T-helper 2 cell (primary cell): ENCODE measurements around the gene TMEM45A.
"Not testable (repeated sequence)": the region's sequence is repeated elsewhere in the genome, so short reads cannot be mapped to it uniquely, and the experiment has no call there.

Experiments used
- DNase-seq, 5 experiments: peaks; one replicate each; pipeline versions ENCODE4 v3.0.0 to v3.0.0-alpha.2; 2012 to 2022

Gene TMEM45A

DNA sequence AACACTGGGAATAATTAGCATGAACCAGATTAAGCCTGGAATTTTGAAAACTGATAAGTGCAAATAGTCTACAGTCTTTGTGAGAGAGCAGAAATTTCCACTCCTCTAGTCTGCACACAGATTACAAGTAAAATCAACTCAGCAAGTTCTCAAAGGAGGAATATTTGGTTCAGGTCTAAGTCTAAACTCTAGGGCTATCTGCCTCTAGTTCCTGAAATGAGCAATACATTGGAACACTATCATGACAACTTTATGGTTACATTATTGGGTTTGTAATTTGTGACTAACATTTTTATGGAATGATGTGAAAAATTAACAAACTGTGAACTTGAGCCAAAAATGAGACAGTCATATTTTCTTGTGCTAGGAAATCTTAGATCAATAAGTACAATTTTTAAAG is 86.2 kb downstream of the TMEM45A start:
- no peak for DNase-seq

DNA sequence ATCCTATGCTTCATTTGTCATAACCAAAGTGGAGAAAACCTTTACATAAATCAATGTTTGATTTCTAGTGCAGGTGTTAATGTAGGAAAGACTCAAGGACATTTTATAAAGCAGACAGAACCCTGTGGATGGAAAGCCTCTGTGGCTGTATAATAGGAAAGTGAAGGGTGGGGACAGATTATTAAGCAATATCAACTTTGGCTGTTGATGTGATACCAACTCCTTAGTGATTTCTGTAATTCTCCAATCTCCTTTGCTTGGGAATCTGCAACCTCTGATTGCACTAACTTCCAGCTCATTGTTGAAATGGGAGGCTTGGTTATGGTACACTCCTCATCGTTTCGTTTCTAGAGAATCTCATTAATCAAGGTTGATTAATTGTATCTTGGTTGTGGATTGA is 87.7 kb downstream of the TMEM45A start:
- no peak for DNase-seq

DNA sequence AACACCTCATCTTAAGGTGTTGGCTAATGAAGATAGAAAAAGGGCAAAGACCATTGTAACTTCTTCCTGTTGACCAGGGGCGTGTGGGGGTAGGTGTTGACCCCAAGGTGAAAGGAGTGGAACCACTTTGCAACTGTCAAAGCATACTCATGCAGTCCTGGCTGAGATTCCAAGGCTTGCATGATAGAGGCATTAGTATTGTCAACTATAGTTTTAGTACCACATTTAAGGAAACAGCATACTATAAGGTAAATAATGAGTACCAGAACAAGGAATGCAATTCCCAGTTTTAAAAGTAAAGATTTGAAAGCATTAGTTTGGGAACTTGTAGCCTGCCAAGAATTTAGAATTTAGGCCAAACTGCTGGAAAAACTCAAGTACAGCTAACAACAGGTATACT is 89.2 kb downstream of the TMEM45A start:
- no peak for DNase-seq

DNA sequence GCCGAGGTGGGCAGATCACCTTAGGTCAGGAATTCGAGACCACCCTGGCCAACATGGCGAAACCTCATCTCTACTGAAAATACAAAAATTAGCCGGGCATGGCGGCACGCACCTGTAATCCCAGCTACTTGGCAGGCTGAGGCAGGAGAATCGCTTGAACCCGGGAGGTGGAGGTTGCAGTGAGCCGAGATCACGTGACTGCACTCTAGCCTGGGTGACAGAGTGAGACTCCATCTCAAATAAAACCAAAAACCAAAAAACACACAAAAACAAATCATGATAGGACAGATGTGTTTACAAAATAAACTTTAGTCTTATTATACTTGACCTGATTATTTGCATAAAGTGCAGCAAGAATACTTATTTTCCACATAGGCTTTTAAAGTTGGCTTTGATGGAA is 89.7 kb downstream of the TMEM45A start:
- DNase-seq: not testable (repeated sequence)

DNA sequence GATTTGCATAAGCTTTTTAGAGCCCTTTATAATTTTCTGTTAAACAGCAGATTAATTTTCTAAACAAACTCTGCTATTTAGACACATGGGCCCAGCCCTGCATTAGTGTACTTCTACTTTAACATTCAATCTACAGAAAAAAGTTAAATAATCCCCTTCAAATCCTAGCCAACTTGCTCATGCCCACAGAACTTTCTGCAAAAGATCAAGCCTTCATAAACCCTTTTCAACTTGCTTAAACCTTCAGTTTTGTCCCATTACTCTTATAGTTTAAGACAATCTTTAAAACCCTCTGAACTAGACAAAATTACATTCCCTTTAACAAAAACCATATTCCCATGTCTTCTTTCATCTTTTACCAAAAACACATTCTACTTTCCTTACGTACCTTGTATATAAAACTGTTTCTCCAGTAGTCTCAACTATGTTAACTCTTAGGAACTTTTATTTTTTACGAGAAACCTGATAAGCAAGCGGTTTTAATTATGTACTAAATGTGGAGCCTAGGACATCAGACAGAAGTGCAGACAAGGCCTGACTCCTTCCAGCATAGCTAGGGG is 91.8 kb downstream of the TMEM45A start:
- no peak for DNase-seq

DNA sequence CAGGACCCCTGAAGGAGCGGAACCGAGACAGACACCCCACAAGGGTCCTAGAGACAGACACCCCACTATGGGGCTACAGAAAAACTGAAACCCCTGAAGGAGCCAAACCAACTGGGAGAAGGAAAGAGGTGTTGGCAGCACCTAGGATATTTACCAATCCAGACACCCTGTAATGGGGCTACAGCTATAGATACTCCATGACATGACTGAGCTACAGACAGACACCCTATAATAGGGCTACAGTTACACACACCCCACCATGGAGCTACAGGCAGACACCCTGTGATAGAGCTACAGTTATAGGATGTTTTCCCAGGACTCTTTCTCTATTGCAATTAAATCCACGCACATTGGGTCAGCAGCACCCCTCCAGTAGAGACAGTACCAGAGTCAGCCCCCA is 94.4 kb downstream of the TMEM45A start:
- DNase-seq: no peak

DNA sequence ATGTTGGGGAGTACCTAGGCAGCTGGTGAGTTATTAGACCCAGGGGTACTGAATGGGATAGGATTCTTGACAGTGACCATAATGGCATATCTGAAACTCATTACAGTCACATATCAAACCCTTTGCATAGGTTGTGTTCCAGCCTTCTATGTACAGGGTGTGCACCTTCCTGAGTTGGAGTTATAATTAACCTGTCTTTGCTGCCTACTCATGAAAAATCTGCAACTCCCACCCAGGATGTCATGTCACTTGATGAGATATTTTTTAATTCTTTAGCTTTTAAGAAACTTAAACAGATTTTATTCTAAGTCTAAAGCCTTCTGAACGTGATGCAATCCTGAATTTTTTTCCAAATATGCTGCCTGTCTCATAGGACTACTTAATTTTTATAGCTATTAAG is 95.8 kb downstream of the TMEM45A start:
- no peak for DNase-seq

DNA sequence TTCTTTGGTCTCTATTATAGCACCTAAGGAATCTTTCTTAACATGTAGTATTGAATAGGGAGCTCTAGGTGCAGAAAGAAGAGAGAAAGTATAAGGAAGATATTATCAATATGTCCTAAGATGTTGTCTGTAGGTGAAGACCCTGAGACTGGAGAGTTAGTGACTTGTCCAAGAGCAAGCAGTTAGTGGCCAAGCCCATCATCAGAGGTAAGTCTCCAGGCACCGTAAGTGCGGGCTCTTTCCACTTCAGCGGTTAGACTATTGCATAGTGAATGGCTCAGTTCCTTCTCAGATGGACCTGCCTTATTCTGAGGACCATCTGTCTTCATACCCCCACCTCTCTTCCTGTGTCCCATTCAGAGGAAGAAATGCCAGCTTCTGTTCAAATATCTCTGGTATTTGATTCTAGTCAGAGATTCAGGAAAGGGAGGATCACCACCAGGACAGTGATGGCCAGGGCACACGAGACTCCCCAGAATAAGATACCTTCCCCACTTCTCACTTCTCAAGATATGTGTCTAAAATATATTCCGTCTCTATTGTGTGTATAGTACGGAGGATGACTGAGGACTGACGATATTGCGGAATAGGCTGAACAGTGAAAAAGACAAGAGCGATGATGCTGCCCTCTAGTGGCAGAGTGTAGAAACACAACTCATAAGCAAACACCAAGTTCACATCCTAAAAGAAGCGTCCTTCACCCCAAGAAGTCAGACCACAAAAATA is 97.9 kb downstream of the TMEM45A start:
- peak in 4 of 5 experiments; percentile 24 to 73 (median 32) for DNase-seq

DNA sequence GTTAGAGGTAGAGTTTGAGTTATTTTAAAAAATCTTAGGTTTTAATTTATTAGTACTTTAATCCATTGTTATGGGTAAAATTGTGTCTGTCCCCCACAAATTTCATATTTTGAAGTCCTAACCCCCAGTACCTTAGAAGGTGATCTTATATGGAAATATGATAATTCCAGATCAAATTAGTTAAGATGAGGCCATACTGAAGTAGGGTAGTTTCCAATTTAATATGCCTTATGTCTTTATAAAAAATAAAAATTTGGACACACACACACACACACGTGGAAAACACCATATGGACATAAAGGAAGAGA is 98.4 kb downstream of the TMEM45A start:
- no peak for DNase-seq

DNA sequence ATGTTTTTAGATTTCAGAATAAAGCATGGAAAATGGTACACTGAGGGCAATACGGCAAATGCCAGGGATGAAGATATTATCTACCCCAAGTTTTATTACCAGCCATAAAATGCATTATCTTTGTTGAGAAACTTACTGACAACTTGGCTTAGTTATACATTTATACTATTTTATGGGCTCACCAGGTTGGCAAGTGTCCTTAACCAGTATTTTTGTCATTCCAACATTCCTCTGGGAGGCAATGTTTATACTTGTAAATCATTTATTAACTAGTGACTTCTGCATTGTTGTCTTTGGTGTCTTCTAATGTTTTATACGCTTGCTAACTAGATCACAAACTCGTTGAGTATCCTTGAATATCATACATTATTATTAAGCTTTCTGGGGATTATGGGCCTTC is 99.0 kb downstream of the TMEM45A start:
- no peak for DNase-seq

DNA sequence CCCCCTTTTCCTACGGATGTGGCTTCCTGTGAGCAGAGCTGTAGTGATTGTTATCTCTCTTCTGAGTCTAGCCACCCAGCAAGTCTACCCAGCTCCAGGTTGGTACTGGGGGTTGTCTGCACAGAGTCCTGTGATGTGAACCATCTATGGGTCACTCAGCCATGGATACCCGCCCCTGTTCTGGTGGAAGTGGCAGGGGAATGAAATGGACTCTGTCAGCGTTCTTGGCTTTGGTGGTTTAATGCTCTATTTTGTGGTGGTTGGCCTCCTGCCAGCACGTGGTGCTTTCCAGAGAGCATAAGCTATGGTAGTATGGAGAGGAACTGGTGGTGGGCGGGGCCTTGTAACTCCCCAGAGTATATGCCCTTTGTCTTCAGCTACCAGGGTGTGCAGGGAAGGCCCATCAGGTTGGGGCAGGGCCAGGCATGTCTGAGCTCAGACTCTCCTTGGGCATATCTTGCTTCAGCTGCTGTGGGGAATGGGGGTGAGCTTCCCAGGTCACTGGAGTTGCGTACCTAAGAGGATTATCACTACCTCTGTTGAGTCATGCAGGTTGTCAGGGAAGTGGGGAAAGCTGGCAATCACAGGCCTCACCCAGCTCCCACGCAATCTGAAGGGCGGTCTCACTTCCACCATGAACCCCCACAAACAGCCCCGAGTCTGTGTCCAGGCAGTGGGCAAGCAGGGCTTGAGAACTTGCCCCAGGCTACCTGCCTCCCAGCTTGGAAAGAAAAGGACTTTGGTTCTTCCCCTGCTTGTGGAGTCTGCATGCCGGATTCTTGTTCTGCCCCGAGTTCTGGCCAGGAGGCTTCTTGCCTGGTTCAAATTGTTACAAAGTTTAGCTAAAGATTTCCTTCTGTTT is 108.0 kb downstream of the TMEM45A start:
- peak in 1 of 5 experiments; percentile 38 for DNase-seq

DNA sequence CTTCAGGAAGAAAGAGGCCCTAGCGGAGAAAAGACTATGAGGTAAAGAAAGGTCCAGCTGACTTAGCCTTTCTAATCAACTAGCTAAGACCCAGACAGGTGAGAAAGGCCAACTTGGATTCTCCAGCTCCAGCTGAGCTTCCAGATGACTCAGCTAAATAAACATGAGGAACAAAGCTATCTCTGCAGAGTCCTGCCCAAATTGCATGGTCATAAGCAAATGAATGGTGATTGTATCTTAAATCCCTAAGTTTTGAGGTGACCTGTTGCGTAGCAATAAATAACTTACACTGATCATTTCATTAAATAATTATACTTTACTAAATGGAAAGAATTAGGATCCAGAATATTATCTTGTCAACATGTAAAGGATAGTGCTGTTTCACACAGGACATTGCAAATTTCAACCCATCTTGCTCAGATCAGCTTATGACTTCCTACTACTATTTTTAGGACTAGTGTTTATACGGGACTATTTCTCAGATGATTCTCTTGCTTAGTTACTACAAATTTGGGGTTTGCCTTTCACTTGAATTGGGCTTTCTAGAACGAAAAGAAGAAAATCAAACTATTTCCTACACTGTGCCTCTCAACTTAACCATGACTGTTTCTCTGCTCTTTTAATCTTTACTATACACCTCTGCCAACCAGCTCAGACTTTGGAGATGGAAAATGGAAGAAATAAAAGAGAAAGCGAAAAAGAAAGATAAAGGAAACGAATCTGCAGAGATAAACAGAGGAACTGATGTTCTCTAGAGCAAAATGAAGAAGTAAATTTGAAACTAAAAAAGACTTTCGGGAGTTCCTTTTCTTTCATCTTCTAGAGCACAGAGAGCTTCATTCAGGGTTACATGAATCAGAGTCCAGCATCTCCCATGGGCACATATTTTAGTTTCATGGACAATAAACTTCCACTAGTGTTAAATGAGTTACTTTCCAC is 110.4 kb downstream of the TMEM45A start:
- DNase-seq: peak in 1 of 5 experiments; percentile 28

DNA sequence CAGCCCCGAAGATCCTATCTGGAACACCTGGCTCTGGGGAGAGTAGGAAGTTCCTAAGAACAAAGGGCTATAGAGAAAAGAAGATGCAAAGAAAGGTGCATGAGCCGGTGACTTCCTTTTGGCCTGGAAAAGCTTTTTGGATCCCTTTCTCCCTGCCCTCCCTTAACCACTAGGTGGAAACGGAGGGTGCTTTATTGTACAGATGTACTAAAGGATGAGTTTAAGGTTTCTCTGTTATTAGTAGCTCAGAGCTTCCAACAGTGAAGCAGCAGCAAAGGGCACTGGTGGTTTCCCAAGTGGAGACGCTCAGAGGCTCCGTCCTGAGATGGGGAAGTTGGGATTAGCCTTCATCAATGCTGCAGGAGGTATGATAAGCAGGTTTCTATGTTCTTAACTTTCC is 111.0 kb downstream of the TMEM45A start:
- DNase-seq: peak in 1 of 5 experiments; percentile 39

DNA sequence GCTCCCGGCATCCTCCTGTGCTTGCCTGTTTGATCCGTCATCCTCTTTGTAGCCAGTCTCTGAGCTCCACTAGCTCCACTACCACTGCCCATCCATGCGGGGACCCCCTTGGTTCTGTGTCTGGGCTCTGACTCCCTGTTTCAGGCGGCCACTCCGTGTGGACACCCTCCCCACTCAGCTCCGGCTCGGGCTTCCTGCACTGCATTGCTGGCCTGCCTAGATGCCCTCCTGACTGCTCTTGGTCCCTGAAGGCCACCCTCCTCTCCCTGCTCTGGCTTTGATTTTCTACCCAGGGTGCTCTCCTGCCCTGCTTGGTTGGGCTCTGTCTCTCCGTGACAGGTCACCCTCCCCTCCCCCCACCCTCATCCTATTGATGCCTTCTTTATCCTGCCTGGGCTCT is 112.9 kb downstream of the TMEM45A start:
- no peak for DNase-seq

DNA sequence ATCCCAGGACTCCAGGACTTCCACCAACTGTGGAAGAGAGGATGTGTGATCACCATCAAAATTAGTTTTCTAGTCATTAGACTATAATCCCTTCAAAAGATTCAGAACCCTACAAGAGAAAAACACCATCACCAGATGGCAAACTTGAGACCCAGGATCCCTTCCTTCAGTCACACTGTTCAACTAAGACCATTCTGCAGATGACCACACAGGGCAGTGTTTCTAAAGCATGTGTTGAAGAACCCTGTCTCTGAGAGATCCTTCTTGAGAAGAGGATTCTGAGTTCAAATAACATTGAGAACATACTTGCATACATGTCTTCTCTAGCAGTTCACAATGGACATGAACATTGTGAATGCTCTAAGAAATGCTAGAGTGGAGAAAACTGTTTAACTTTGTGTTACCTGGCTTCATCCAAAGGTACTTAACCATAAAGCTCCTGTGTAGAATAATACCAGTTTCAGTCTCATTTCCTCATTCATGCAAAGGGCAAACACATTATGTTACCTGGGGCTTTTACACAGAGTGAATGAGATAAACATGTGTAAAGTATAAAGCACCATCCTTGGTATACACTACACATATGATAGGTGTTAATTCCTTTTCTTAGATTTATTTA is 114.6 kb downstream of the TMEM45A start:
- DNase-seq: no peak

DNA sequence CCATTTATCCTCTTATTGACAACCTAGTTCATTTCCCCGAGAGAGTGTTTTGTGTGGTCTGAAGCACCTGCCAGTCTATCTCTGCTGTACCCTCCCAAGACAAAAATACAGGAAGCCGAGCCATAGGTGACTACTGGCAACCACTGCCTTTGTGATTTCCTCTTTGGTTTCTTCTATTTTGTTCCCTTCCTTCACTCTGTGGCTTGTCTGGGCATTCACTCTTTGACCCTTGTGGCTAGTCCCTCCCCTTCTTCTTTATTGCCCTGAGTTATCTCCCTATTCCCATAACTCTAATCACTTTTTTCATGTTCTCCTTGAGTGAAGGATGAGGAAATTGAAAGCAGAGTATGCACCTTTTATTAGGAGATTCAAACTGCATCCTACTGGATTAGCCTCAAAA is 116.9 kb downstream of the TMEM45A start, which contains the start of gene ADGRG7:
TSS of gene ADGRG7 (plus strand) at position 297 of the 400 bp plus-strand sequence. CDS start 256 bp downstream, outside the sequence.
- no peak for DNase-seq

DNA sequence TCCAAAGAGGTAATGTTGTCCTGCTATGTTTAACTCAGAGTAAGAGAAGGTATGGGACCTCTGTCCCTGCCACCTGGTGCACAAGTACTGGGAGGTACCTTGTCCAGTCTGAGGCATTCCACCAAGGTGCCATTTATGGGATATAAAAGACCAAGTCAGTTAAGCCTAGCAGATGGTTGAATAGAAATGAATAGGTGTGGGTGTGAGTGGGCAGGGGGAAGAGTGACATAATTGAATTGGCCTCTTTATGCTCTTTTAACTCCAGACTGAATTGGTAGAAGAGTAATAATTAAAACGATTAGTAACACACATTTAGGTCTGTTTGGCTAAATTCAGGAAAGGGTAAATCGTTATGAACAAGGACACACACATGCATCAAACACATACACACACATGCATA is 117.5 kb downstream of the TMEM45A start:
- DNase-seq: no peak

DNA sequence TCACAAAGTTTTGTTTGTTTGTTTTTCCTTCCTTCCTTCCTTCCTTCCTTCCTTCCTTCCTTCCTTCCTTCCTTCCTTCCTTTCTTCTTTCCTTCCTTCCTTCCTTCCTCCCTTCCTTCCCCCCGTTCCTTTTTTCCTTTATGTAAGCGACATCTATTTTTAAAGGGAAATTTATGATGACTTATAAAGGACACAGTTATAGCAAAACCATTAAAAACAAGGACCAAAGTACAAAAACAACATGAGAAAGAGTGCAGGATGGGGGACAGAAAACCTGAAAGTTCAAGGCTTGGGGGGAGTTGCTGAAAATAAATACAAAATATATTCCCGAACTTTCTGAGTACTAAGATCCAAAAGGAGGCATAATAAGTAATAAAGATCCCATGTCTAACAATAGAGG is 118.8 kb downstream of the TMEM45A start:
- no peak for DNase-seq

DNA sequence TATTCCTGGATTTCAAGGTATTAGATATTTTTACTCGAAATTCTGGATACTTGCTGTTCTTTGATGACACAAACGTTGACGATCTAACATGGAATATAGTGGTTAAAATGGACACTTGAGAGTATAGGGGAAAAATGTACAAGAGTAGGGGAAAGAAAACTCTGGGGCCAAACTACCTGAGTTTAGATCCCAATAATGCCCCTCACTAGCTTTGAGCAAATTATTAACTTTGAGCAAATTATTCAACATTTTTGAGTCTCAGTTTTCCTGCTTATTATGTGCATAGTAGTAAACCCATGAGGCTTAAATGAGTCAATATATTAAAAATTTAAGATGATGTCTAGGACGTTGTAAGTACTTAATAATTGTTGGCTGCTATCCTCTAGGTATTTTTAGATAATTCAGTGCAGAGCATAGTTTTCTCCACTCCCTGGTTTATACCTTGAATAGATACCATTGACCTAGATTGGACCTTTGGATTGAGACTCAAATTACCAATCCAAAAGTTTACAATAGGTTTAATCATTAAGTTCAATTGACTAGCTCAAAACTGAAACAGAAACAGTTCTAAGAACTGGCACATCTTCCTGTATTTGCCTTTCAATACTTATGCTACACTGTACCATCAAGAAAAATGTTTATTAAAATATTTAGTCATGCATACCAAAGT is 121.4 kb downstream of the TMEM45A start:
- no peak for DNase-seq

DNA sequence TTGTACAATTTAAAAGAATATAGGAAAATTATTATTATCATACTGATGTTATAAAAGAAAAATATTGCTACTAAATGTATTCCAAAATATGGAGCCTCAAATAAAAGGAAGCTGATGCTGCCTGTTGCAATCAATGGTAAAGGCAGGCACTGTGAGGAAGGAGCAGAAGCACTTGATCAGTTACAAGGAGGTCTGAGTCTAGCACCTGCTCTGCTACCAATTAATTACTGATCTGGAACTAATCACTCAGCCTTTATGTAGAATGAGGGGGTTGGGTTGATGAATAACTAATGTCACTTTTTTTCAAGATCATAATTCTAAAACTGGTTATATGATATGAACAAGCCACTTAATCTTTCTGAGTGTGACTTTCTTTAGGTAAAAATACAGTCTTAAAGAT is 122.5 kb downstream of the TMEM45A start:
- no peak for DNase-seq

DNA sequence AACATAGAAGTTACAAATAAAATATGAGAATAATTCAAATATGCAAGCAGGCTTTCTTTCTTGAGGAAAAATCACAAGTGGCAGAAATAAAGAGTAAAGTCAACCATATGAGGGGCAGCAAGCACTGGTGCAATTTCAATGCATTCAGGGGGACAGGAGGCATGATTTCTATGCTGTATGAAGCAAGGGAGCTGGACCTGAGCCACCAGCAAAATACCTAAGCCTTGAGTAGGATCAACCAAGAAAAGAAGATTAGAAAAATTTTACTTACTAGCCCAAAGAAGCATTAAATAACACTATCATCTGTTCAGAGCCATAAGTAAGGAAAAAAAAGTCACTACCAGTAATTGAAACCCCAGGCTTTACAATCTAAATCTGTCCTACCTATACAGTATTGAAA is 123.3 kb downstream of the TMEM45A start:
- DNase-seq: no peak

DNA sequence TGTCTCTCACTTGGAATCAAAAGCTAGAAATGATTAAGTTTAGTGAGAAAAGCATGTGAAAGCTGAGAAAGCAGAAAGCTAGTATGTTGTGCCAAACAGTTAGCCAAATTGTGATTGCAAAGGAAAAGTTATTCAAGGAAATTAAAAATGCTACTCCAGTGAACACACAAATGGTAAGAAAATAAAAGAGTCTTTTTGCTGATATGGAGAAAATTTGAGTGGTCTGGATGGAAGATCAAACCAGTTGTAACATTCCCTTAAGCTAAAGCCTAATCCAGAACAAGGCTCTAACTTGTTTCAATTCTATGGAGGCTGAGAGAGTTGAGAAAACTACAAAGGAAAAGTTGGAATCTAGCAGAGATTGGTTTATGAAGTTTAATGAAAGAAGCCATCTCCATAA is 128.8 kb downstream of the TMEM45A start:
- no peak for DNase-seq
